ENCODE results near the gene IBTK.
"Not testable (repeated sequence)": the region's sequence is repeated elsewhere in the genome, so short reads cannot be mapped to it uniquely, and the experiment has no call there.

Gene IBTK

GRCh38 chr6:82248273-82248735 is 760 bp upstream of the IBTK start:
- peak in 5 of 42 donors; percentile 7 to 51 (median 25) for DNase-seq
- intact Hi-C loops (cut with DNase I) = no loop called here

GRCh38 chr6:82246802-82247504 is 591 bp downstream of the IBTK start:
- intact Hi-C loops (cut with DNase I) = no loop called here
- DNase-seq = peak in 34 of 42 donors; percentile 21 to 81 (median 56)

GRCh38 chr6:82246370-82246769 is 1.2 kb downstream of the IBTK start:
- intact Hi-C loops (cut with DNase I) = no loop called here
- no peak for DNase-seq

GRCh38 chr6:82245376-82245775 is 2.2 kb downstream of the IBTK start:
- intact Hi-C loops (cut with DNase I) = no loop called here
- DNase-seq = no peak

GRCh38 chr6:82243884-82244283 is 3.7 kb downstream of the IBTK start:
- intact Hi-C loops (cut with DNase I) = no loop called here
- DNase-seq = no peak

GRCh38 chr6:82240186-82240585 is 7.4 kb downstream of the IBTK start:
- intact Hi-C loops (cut with DNase I) = no loop called here
- no peak for DNase-seq

- no peak for DNase-seq
- intact Hi-C loops (cut with DNase I) = no loop called here
Measured at GRCh38 chr6:82239597-82239996, 7.9 kb downstream of the IBTK start.

- DNase-seq = no peak
- intact Hi-C loops (cut with DNase I) = no loop called here
Measured at GRCh38 chr6:82237013-82237412, 10.5 kb downstream of the IBTK start.

- intact Hi-C loops (cut with DNase I) = no loop called here
- DNase-seq = no peak
Measured at GRCh38 chr6:82227770-82228169, 19.8 kb downstream of the IBTK start.

- no peak for DNase-seq
- intact Hi-C loops (cut with DNase I) = no loop called here
Measured at GRCh38 chr6:82220167-82220566, 27.4 kb downstream of the IBTK start.

GRCh38 chr6:82217018-82217586 is 30.4 kb downstream of the IBTK start:
- intact Hi-C loops (cut with DNase I) = no loop called here

GRCh38 chr6:82216549-82216948 is 31.0 kb downstream of the IBTK start:
- no peak for DNase-seq
- intact Hi-C loops (cut with DNase I) = no loop called here

More at GRCh38 chr6:82217018-82217586, 30.4 kb downstream of the IBTK start:
- DNase-seq = no peak

GRCh38 chr6:82211326-82211725 is 36.2 kb downstream of the IBTK start:
- DNase-seq = no peak
- intact Hi-C loops (cut with DNase I) = no loop called here

- no peak for DNase-seq
- intact Hi-C loops (cut with DNase I) = no loop called here
Measured at GRCh38 chr6:82208913-82209312, 38.6 kb downstream of the IBTK start.

- intact Hi-C loops (cut with DNase I) = no loop called here
- no peak for DNase-seq
Measured at GRCh38 chr6:82205930-82206392, 41.6 kb downstream of the IBTK start.

- intact Hi-C loops (cut with DNase I) = no loop called here
- no peak for DNase-seq
Measured at GRCh38 chr6:82204020-82204419, 43.5 kb downstream of the IBTK start.

- no peak for DNase-seq
- intact Hi-C loops (cut with DNase I) = no loop called here
Measured at GRCh38 chr6:82197784-82198183, 49.8 kb downstream of the IBTK start.

- intact Hi-C loops (cut with DNase I); DNase-seq: not testable (repeated sequence)
Measured at GRCh38 chr6:82197245-82197644, 50.3 kb downstream of the IBTK start.

GRCh38 chr6:82196161-82196560 is 51.4 kb downstream of the IBTK start:
- no peak for DNase-seq
- intact Hi-C loops (cut with DNase I) = no loop called here

GRCh38 chr6:82195619-82196018 is 51.9 kb downstream of the IBTK start:
- no peak for DNase-seq
- intact Hi-C loops (cut with DNase I) = no loop called here

GRCh38 chr6:82185948-82186535 is 61.5 kb downstream of the IBTK start:
- intact Hi-C loops (cut with DNase I) = no loop called here
- no peak for DNase-seq

All from head of caudate nucleus (tissue), 42 donors.